ENCODE data around the gene VCL.

Gene VCL

GRCh38 chr10:74088722-74089121 is 90.8 kb downstream of the VCL start:
- H3K4me3 ChIP-seq (ENCODE audit: control insufficient read depth, low read depth, low read length) = no peak overlapping the region
- DNase-seq (ENCODE audit: low read depth) = no peak
- TF ChIP-seq, protein P1, sequence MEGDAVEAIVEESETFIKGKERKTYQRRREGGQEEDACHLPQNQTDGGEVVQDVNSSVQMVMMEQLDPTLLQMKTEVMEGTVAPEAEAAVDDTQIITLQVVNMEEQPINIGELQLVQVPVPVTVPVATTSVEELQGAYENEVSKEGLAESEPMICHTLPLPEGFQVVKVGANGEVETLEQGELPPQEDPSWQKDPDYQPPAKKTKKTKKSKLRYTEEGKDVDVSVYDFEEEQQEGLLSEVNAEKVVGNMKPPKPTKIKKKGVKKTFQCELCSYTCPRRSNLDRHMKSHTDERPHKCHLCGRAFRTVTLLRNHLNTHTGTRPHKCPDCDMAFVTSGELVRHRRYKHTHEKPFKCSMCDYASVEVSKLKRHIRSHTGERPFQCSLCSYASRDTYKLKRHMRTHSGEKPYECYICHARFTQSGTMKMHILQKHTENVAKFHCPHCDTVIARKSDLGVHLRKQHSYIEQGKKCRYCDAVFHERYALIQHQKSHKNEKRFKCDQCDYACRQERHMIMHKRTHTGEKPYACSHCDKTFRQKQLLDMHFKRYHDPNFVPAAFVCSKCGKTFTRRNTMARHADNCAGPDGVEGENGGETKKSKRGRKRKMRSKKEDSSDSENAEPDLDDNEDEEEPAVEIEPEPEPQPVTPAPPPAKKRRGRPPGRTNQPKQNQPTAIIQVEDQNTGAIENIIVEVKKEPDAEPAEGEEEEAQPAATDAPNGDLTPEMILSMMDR (IDR thresholded peaks at IDR 0.05; ENCODE audit: control insufficient read depth, insufficient read depth, low read depth, low read length, missing control alignments) = no peak

GRCh38 chr10:74092372-74092771 is 94.5 kb downstream of the VCL start:
- H3K4me3 ChIP-seq (ENCODE audit: control insufficient read depth, low read depth, low read length) = no peak overlapping the region
- DNase-seq (ENCODE audit: low read depth) = no peak
- TF ChIP-seq, protein P1 (IDR thresholded peaks at IDR 0.05; ENCODE audit: control insufficient read depth, insufficient read depth, low read depth, low read length, missing control alignments) = no peak

- TF ChIP-seq, protein P1 (IDR thresholded peaks at IDR 0.05; ENCODE audit: control insufficient read depth, insufficient read depth, low read depth, low read length, missing control alignments) = no peak
- DNase-seq (ENCODE audit: low read depth) = no peak
- no peak overlapping the region for H3K4me3 ChIP-seq (ENCODE audit: control insufficient read depth, low read depth, low read length)
Observed at GRCh38 chr10:74093530-74094164, 95.7 kb downstream of the VCL start.

DNA sequence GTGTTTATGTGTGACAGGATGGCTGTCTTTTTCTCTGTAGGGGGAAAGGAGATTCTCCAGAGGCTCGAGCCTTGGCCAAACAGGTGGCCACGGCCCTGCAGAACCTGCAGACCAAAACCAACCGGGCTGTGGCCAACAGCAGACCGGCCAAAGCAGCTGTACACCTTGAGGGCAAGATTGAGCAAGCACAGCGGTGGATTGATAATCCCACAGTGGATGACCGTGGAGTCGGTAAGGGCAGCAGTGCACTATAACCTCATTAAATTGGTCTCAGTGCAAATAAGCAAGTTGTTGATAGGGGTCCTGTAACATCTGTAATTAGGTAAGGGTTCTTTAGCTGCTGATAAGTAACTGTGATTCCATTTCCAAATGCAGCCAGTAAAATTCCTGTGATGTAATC is 96.3 kb downstream of the VCL start:
- TF ChIP-seq, protein P1 (IDR thresholded peaks at IDR 0.05; ENCODE audit: control insufficient read depth, insufficient read depth, low read depth, low read length, missing control alignments) = no peak
- H3K4me3 ChIP-seq (ENCODE audit: control insufficient read depth, low read depth, low read length) = no peak overlapping the region
- DNase-seq (ENCODE audit: low read depth) = no peak

DNA sequence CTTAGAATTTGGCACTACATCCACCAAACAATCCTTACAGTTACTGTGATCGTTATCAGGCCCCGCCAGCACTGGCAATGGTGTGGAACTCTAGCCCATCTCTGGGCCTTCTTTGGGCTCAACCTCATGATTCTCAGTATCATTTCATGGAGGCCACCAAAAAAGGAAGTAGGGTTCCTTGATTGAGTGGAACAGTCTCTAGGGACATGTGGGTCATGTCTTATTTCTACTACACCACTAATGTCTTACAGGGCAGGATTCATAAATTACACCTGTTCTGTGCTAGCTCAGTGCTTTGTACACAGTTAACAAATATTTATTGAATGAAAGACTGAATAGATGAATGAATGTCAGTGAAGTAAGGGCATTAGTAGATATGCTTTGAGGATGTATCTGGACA is 98.9 kb downstream of the VCL start:
- no peak for DNase-seq (ENCODE audit: low read depth)
- H3K4me3 ChIP-seq (ENCODE audit: control insufficient read depth, low read depth, low read length) = no peak overlapping the region
- TF ChIP-seq, protein P1 (IDR thresholded peaks at IDR 0.05; ENCODE audit: control insufficient read depth, insufficient read depth, low read depth, low read length, missing control alignments) = no peak

GRCh38 chr10:74097776-74098175 is 99.9 kb downstream of the VCL start:
- no peak overlapping the region for H3K4me3 ChIP-seq (ENCODE audit: control insufficient read depth, low read depth, low read length)
- no peak for DNase-seq (ENCODE audit: low read depth)
- TF ChIP-seq, protein P1 (IDR thresholded peaks at IDR 0.05; ENCODE audit: control insufficient read depth, insufficient read depth, low read depth, low read length, missing control alignments) = no peak
